Adrenal gland (tissue), 12 donors: ENCODE data around the gene MAP2K4. TPM values are rescaled to one million over a fixed set of nuclear protein-coding genes. Genes with fewer than 3 reads are reported as not detected.
A peak's percentile ranks its signal among the peaks of the same experiment; 100 is the strongest.

Experiments used
- DNase-seq, 7 donors: peaks; one replicate each; pipeline ENCODE4 v3.0.0-alpha.2; 2019 to 2020
- H3K27ac ChIP-seq, 5 donors: fragments of 200-600 bp; sonication (generic) in 4 of 5; 1 replicate in 3 of 5; 2 replicates in 2 of 5; pipeline versions ENCODE4 v1.5.1 to v1.8.0; 2016 to 2020; ENCODE audit warnings: mild to moderate bottlenecking in 1 of 5
- H3K27me3 ChIP-seq: fragments of 200-600 bp; 2 replicates; pipeline ENCODE4 v1.8.0; 2021
- H3K36me3 ChIP-seq, 2 donors: fragments of 200-600 bp; replicated peaks in 1 of 2; 1 replicate in 1 of 2; 2 replicates in 1 of 2; pipeline versions ENCODE4 v1.5.1 to v1.8.0; 2018 to 2022
- H3K4me1 ChIP-seq, 2 donors: fragments of 200-600 bp; replicated peaks in 1 of 2; 1 replicate in 1 of 2; 2 replicates in 1 of 2; pipeline versions ENCODE4 v1.5.1 to v1.8.0; 2018 to 2021
- H3K4me3 ChIP-seq, 4 donors: fragments of 200-600 bp; sonication (generic) in 3 of 4; one replicate each; pipeline ENCODE4 v1.5.1; 2016 to 2018
- H3K9me3 ChIP-seq, 3 donors: fragments of 200-600 bp; sonication (generic) in 1 of 3; replicated peaks in 1 of 3; 1 replicate in 2 of 3; 2 replicates in 1 of 3; pipeline versions ENCODE4 v1.5.1 to v1.8.0; 2016 to 2021
- CTCF ChIP-seq, 6 experiments: fragments of 450-650 bp in 4 of 6; fragments of 200-600 bp in 2 of 6; sonication (generic) in 1 of 6; IDR thresholded peaks; 1 replicate in 5 of 6; 2 replicates in 1 of 6; pipeline versions ENCODE4 v1.5.1 to v1.8.0; 2016 to 2021; ENCODE audit warnings: antibody characterized with exemption in 6 of 6, mild to moderate bottlenecking in 2 of 6, moderate library complexity in 1 of 6
- POLR2A ChIP-seq, 2 donors: fragments of 450-650 bp; IDR thresholded peaks; one replicate each; pipeline ENCODE4 v1.6.1; 2017; ENCODE audit warnings: antibody characterized with exemption in 2 of 2, mild to moderate bottlenecking in 2 of 2, moderate library complexity in 1 of 2
- WGBS, 4 donors: extraction: QIAGEN DNeasy Blood & Tissue Kit in 2 of 4; methylation state at CpG; one replicate each; pipeline versions ENCODE4 v1.1.5 to v1.1.7; 2013 to 2017; 5-methylcytosine and 5-hydroxymethylcytosine counted together
- intact Hi-C, 2 donors: fragments of 100-400 bp; cut with DNase I; formaldehyde crosslinking; loops; one replicate each; pipeline versions ENCODE4 v1.14.1 to v1.15.0; 2022 to 2023
- polyA plus RNA-seq, 3 donors: library from polyadenylated mRNA; stranded (reverse); fragments of 200-250 nt in 2 of 3; fragments of 350-450 nt in 1 of 3; fragmentation: Illumina TruSeq in 1 of 3; extraction: RNeasy Lipid Tissue Mini Kit (QIAGEN cat#74804) in 1 of 3; gene quantifications; one replicate each; pipeline ENCODE4 v1.2.3, GENCODE V29; 2013 to 2014
- total RNA-seq, 9 donors: library from RNA; depleted of rRNA in 4 of 9; stranded (reverse); fragments of >200 nt in 4 of 9; fragments of 120-200 nt in 1 of 9; fragmentation: NEBNext Ultra II Directional in 1 of 9; extraction: Animal tissue kit (Norgen Biotek cat#: 25700) in 1 of 9; gene quantifications; one replicate each; pipeline versions ENCODE4 v1.1.0 to v1.2.4, GENCODE V29; 2013 to 2023
- donor health status: healthy with polysubstance abuse.
- donor health status: Bipolar disorder and iron deficiency.
- donor health status: DM: yes; HTN: yes; CAD: no.
- donor health status: DM: no; HTN: no; CAD: no.
- donor health status: DM: no; HTN: no; CAD: no.
- donor health status: DM: yes; HTN: yes; CAD: no.

MAP2K4 gene
- total and polyA plus RNA-seq, 12 donors = 12.5 to 55.7 (median 32.0) TPM

DNA sequence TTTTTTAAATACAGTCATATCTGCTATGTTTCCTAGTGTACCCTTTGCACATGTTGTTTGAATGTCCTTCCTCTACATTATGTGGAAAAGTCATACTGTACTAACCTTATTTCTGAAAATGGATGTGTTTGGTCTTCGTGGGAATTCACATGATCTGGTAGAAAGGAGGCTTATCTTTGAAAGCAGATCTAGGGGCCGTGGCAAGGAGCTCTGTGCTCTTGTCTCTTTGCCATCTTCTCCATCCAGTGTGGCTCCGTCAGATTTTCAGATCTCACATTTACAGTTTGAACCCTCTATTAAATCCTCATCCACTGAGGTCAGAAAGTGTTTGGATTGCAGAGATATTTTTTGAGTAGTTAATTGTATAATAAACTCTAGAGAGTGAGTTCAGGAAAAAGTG is 32.9 kb downstream of the MAP2K4 start:
- TF ChIP-seq POLR2A (IDR thresholded peaks at IDR 0.05) = no peak
- no peak for TF ChIP-seq CTCF (IDR thresholded peaks at IDR 0.05)
- intact Hi-C loops = no loop called here
- no peak for DNase-seq
- no peaks in the 10 kb centered on the region for H3K27me3 ChIP-seq
- peaks cover 9 to 56% of the 10 kb centered on the region in 2 donors for H3K4me1 ChIP-seq
- no peaks in the 10 kb centered on the region for H3K36me3 ChIP-seq
- H3K9me3 ChIP-seq = no peaks in the 10 kb centered on the region
- 42 to 51% (median 45%) methylated on average over 3 of the region's 3 CpGs for WGBS, 4 donors
- H3K4me3 ChIP-seq = peak overlapping the region in 1 of 4 donors; percentile 6
- no peak overlapping the region for H3K27ac ChIP-seq

DNA sequence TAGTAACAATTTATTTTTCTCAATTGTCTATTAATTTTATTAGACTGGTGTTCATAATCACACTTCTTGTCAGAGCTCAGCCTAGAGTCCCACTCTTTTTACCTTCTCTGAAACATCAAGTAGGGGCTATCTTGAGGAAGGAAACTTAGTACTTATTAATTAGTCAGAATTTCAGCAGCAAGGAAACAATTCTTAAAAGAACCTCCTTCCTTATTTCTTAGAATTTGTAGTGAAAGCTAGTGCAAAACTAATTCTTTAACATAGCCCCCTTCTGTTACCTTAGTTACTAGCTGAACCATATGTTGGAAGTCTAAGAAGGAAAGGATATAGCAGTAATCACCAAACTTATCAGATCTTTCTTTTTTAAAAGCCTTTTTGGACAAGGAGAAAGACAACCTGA is 35.2 kb downstream of the MAP2K4 start:
- Histone ChIP-seq H3K27ac (no peak overlapping the region), H3K4me3 (no peak overlapping the region), H3K27me3 (no peaks in the 10 kb centered on the region), H3K4me1 (peaks cover 9 to 61% of the 10 kb centered on the region in 2 donors), H3K9me3 (no peaks in the 10 kb centered on the region), H3K36me3 (no peaks in the 10 kb centered on the region)
- TF ChIP-seq CTCF (IDR thresholded peaks at IDR 0.05) (no peak), POLR2A (IDR thresholded peaks at IDR 0.05) (no peak)
- DNase-seq = no peak
- intact Hi-C loops = no loop called here

DNA sequence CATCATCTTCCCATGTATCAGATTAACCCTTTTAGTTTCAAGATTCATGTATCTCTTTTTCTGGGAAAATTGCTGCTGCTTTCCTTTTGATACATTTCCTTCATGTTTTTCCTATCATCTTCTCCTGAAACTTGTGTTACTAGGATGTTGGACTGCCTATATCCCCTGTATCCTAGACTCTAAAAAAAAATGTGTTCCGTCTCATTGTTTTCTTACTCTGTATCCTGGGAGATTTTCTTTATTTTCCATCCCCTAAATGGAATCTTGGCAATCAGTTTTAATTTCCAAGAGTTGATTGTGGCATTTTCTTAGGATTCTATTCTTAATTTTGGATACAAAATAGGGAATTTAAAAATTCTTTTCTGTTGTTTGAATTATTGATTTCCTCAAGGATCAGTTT is 36.8 kb downstream of the MAP2K4 start:
- 86 to 96% (median 89%) methylated on average over 1 of the region's 1 CpG for WGBS, 4 donors
- Histone ChIP-seq H3K27me3 (no peaks in the 10 kb centered on the region), H3K36me3 (no peaks in the 10 kb centered on the region), H3K9me3 (no peaks in the 10 kb centered on the region), H3K4me1 (peaks cover 9 to 45% of the 10 kb centered on the region in 2 donors), H3K27ac (no peak overlapping the region), H3K4me3 (no peak overlapping the region)
- TF ChIP-seq CTCF (IDR thresholded peaks at IDR 0.05) (no peak), POLR2A (IDR thresholded peaks at IDR 0.05) (no peak)
- intact Hi-C loops = no loop called here
- DNase-seq = no peak

DNA sequence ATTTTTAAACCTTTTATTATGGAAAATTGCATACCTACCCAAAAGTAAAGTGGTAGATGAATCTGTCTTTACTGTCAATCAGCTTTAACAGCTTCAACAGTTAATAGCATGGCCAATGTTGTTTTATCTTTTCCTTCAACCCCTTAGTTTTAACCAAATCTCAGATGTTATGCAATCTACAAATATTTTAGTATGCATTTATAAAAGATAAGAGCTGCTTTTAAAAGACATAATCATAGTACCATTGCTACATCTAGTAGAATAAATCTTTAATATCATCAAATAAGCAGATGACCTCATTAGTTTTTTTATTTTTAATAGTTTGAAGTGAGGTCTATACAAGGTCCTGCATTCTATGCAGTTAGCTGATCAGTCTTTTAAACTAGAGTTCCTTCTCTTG is 37.9 kb downstream of the MAP2K4 start:
- no peak for TF ChIP-seq POLR2A (IDR thresholded peaks at IDR 0.05)
- TF ChIP-seq CTCF (IDR thresholded peaks at IDR 0.05) = no peak
- Histone ChIP-seq H3K9me3 (no peaks in the 10 kb centered on the region), H3K27me3 (no peaks in the 10 kb centered on the region), H3K4me1 (peaks cover under 1 to 35% of the 10 kb centered on the region in 2 donors), H3K4me3 (no peak overlapping the region), H3K27ac (no peak overlapping the region), H3K36me3 (no peaks in the 10 kb centered on the region)
- intact Hi-C loops = no loop called here
- DNase-seq = no peak
